Endothelial cell (in vitro differentiated cells): ENCODE data around the gene ADM. TPM values are rescaled to one million over a fixed set of nuclear protein-coding genes. Genes with fewer than 3 reads are reported as not detected.

Experiments
- DNase-seq: peaks from one replicate; pipeline ENCODE4 v3.0.0; 2021; ENCODE audit warnings: low spot score
- H3K27ac Mint-ChIP-seq: one replicate; pipeline ENCODE4 v1.8.0; 2021; ENCODE audit warnings: mixed read lengths, inconsistent platforms; ENCODE audit not compliant: unreplicated experiment
- H3K27me3 Mint-ChIP-seq: one replicate; pipeline ENCODE4 v1.8.0; 2021; ENCODE audit warnings: mild to moderate bottlenecking, moderate library complexity, mixed read lengths, inconsistent platforms; ENCODE audit not compliant: unreplicated experiment
- H3K36me3 Mint-ChIP-seq: one replicate; pipeline ENCODE4 v1.8.0; 2021; ENCODE audit warnings: mild to moderate bottlenecking, low read depth, mixed read lengths, inconsistent platforms; ENCODE audit not compliant: unreplicated experiment
- H3K4me1 Mint-ChIP-seq: one replicate; pipeline ENCODE4 v1.8.0; 2021; ENCODE audit warnings: mild to moderate bottlenecking, mixed read lengths, inconsistent platforms; ENCODE audit not compliant: unreplicated experiment
- H3K4me3 Mint-ChIP-seq: one replicate; pipeline ENCODE4 v1.8.0; 2021; ENCODE audit warnings: mild to moderate bottlenecking, mixed read lengths, inconsistent platforms; ENCODE audit not compliant: unreplicated experiment
- H3K9me3 Mint-ChIP-seq: one replicate; pipeline ENCODE4 v1.8.0; 2021; ENCODE audit warnings: mixed read lengths, inconsistent platforms; ENCODE audit not compliant: unreplicated experiment
- CTCF ChIP-seq: fragments of 200-600 bp; sonication (generic); IDR thresholded peaks from one replicate; pipeline ENCODE4 v1.5.0; 2021; ENCODE audit warnings: antibody characterized with exemption; ENCODE audit not compliant: unreplicated experiment
- total RNA-seq: library from RNA; stranded (reverse); fragmentation: NEBNext Ultra II Directional; extraction: Animal tissue kit (Norgen Biotek cat#: 25700); gene quantifications from one replicate; pipeline ENCODE4 v1.2.1, GENCODE V29; 2021; ENCODE audit not compliant: unreplicated experiment

ADM gene
- total RNA-seq, 1 donor from 2014 or later: 78.3 TPM

DNA sequence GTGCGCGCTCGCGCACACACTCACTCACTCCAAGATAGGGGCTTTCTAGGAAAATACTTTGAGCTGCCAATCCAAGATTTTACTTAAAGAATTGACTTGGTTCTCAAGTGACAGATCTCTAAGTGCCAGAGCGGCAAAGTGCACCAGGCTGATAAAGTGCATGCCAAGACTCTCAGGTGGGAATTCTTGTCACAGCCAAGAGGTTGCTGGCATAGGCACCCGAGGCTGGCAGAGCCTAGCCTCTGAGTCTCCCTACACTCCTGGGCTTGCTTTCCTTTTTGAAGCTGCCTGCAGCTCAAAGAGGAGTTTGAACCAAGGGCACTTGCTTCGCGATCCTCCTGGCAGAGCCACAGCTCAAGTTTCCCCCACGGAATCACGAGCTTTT is 2.5 kb upstream of the ADM start:
- H3K4me1 Mint-ChIP-seq: peaks cover 30% of the 10 kb centered on the region
- H3K36me3 Mint-ChIP-seq: peaks cover 22% of the 10 kb centered on the region
- DNase-seq: no peak
- H3K27me3 Mint-ChIP-seq: peaks cover 17% of the 10 kb centered on the region
- no peak for TF ChIP-seq CTCF
- H3K9me3 Mint-ChIP-seq: no peaks in the 10 kb centered on the region
- H3K4me3 Mint-ChIP-seq: peak overlapping the region; percentile 99
- peak overlapping the region; percentile 86 for H3K27ac Mint-ChIP-seq

GRCh38 chr11:10302744-10303557 is 1.9 kb upstream of the ADM start:
- Mint-ChIP-seq H3K4me1 (peaks cover 26% of the 10 kb centered on the region), H3K27me3 (peaks cover 18% of the 10 kb centered on the region), H3K27ac (peak overlapping the region; percentile 86), H3K36me3 (peaks cover 22% of the 10 kb centered on the region), H3K4me3 (peak overlapping the region; percentile 99), H3K9me3 (no peaks in the 10 kb centered on the region)
- TF ChIP-seq CTCF: no peak
- DNase-seq: peak; percentile 58

GRCh38 chr11:10303558-10304363 is 1.1 kb upstream of the ADM start:
- Mint-ChIP-seq H3K36me3 (peaks cover 22% of the 10 kb centered on the region), H3K27ac (peak overlapping the region; percentile 86), H3K4me1 (peaks cover 29% of the 10 kb centered on the region), H3K4me3 (peak overlapping the region; percentile 99), H3K9me3 (no peaks in the 10 kb centered on the region), H3K27me3 (peaks cover 21% of the 10 kb centered on the region)
- TF ChIP-seq CTCF: no peak
- DNase-seq: peak; percentile 34

- Mint-ChIP-seq H3K27ac (peak overlapping the region; percentile 72), H3K27me3 (peaks cover 21% of the 10 kb centered on the region), H3K4me1 (peaks cover 36% of the 10 kb centered on the region), H3K9me3 (no peaks in the 10 kb centered on the region), H3K36me3 (peaks cover 18% of the 10 kb centered on the region), H3K4me3 (peak overlapping the region; percentile 95)
- DNase-seq: peak; percentile 48
- no peak for TF ChIP-seq CTCF
Observed at GRCh38 chr11:10305262-10305963, 540 bp downstream of the ADM start.
